ENCODE data around the gene TRABD2B. TPM values are rescaled to one million over a fixed set of nuclear protein-coding genes. Genes with fewer than 3 reads are reported as not detected.

The TRABD2B gene
- total RNA-seq, 2 donors from 2014 or later, result 3.8 to 10.7 TPM

GRCh38 chr1:47786316-47786715 lies 210.9 kb downstream of the TRABD2B start:
- H3K27me3 ChIP-seq (replicated peaks; ENCODE audit: insufficient read depth), result no peaks in the 10 kb centered on the region
- H3K36me3 ChIP-seq, result no peaks in the 10 kb centered on the region
- no peaks in the 10 kb centered on the region for H3K9me3 ChIP-seq
- DNase-seq (ENCODE audit: low spot score) (no peak), ATAC-seq (ENCODE audit: insufficient number of reproducible peaks, low FRiP score, low read depth) (no peak)
- no peak for TF ChIP-seq CTCF (IDR thresholded peaks at IDR 0.05)
- peak overlapping the region; percentile 39 to 62 for H3K27ac ChIP-seq
- H3K4me3 ChIP-seq, result no peak overlapping the region
- peaks cover 27 to 56% of the 10 kb centered on the region in 2 donors for H3K4me1 ChIP-seq (ENCODE audit: control insufficient read depth in 1 of 2, low read depth in 2 of 2)

GRCh38 chr1:47785561-47786271 lies 211.5 kb downstream of the TRABD2B start:
- Histone ChIP-seq H3K27me3 (replicated peaks; ENCODE audit: insufficient read depth) (no peaks in the 10 kb centered on the region), H3K36me3 (no peaks in the 10 kb centered on the region), H3K4me3 (no peak overlapping the region), H3K9me3 (no peaks in the 10 kb centered on the region), H3K27ac (peak overlapping the region; percentile 39 to 62), H3K4me1 (ENCODE audit: control insufficient read depth in 1 of 2, low read depth in 2 of 2) (peaks cover 29 to 59% of the 10 kb centered on the region in 2 donors)
- peak; percentile 33 for ATAC-seq (ENCODE audit: insufficient number of reproducible peaks, low FRiP score, low read depth)
- TF ChIP-seq CTCF (IDR thresholded peaks at IDR 0.05), result peak; percentile 65
- no peak for DNase-seq (ENCODE audit: low spot score)

GRCh38 chr1:47785118-47785517 lies 212.1 kb downstream of the TRABD2B start:
- no peaks in the 10 kb centered on the region for H3K36me3 ChIP-seq
- H3K27ac ChIP-seq, result peak overlapping the region; percentile 39 to 62
- no peak for ATAC-seq (ENCODE audit: insufficient number of reproducible peaks, low FRiP score, low read depth)
- no peaks in the 10 kb centered on the region for H3K27me3 ChIP-seq (replicated peaks; ENCODE audit: insufficient read depth)
- no peak for TF ChIP-seq CTCF (IDR thresholded peaks at IDR 0.05)
- no peak overlapping the region for H3K4me3 ChIP-seq
- H3K9me3 ChIP-seq, result no peaks in the 10 kb centered on the region
- peaks cover 29 to 65% of the 10 kb centered on the region in 2 donors for H3K4me1 ChIP-seq (ENCODE audit: control insufficient read depth in 1 of 2, low read depth in 2 of 2)
- DNase-seq (ENCODE audit: low spot score), result no peak

GRCh38 chr1:47784497-47784822 lies 212.7 kb downstream of the TRABD2B start:
- Histone ChIP-seq H3K9me3 (no peaks in the 10 kb centered on the region), H3K4me3 (no peak overlapping the region), H3K4me1 (ENCODE audit: control insufficient read depth in 1 of 2, low read depth in 2 of 2) (peaks cover 29 to 67% of the 10 kb centered on the region in 2 donors), H3K27ac (peak overlapping the region; percentile 39 to 62), H3K27me3 (replicated peaks; ENCODE audit: insufficient read depth) (no peaks in the 10 kb centered on the region), H3K36me3 (no peaks in the 10 kb centered on the region)
- ATAC-seq (ENCODE audit: insufficient number of reproducible peaks, low FRiP score, low read depth) (no peak), DNase-seq (ENCODE audit: low spot score) (no peak)
- no peak for TF ChIP-seq CTCF (IDR thresholded peaks at IDR 0.05)

DNA sequence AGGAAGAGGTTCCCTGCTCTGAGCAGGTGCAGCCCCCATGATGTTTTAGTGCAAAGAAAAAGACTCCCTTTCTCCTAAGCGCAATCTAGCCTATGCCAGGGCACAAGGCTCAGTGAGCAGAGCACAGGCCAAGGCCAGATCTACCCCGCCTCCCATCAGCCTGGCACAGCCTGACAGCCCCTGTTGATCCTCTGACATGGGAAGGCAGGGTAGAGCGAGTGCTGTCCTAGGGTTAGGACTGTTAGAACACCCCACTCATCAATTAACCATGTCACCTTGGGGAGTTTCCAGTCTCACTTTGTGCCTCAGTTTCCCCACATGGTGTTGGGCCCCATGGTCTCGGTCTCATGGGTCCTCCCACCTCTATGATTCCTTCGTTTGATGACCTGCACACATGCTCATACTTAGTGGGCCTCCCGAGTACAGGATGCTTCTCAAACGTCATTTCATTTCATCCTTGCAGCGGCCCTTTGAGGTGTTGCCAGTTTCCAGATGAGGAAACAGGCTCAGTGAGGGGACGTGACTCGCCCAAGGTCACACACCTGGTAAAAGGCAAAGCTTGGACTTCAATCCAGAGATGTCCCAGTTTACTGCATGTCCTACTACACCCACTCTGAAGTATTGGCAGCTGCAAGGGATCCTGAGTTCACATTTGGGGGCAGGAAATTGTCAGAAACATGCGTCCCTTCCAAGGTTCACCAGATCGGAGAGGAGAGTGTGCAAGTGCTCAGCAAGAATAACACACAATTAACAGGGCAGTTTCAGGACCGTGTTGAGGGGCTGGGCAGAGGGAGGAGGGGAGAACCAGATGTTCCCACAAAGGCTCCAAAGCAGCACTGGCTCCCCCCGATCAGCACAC lies 213.3 kb downstream of the TRABD2B start:
- H3K9me3 ChIP-seq, result no peaks in the 10 kb centered on the region
- ATAC-seq (ENCODE audit: insufficient number of reproducible peaks, low FRiP score, low read depth) (no peak), DNase-seq (ENCODE audit: low spot score) (no peak)
- TF ChIP-seq CTCF (IDR thresholded peaks at IDR 0.05), result no peak
- H3K36me3 ChIP-seq, result no peaks in the 10 kb centered on the region
- no peaks in the 10 kb centered on the region for H3K27me3 ChIP-seq (replicated peaks; ENCODE audit: insufficient read depth)
- H3K4me3 ChIP-seq, result no peak overlapping the region
- H3K4me1 ChIP-seq (ENCODE audit: control insufficient read depth in 1 of 2, low read depth in 2 of 2), result peaks cover 29 to 67% of the 10 kb centered on the region in 2 donors
- H3K27ac ChIP-seq, result peak overlapping the region in 1 of 2 donors; percentile 62
